ENCODE data around the gene GZF1. TPM values are rescaled to one million over a fixed set of nuclear protein-coding genes. Genes with fewer than 3 reads are reported as not detected.
A peak's percentile ranks its signal among the peaks of the same experiment; 100 is the strongest.

GZF1 gene
- total RNA-seq, 4 donors from 2014 or later = 4.9 to 23.3 (median 13.3) TPM

DNA sequence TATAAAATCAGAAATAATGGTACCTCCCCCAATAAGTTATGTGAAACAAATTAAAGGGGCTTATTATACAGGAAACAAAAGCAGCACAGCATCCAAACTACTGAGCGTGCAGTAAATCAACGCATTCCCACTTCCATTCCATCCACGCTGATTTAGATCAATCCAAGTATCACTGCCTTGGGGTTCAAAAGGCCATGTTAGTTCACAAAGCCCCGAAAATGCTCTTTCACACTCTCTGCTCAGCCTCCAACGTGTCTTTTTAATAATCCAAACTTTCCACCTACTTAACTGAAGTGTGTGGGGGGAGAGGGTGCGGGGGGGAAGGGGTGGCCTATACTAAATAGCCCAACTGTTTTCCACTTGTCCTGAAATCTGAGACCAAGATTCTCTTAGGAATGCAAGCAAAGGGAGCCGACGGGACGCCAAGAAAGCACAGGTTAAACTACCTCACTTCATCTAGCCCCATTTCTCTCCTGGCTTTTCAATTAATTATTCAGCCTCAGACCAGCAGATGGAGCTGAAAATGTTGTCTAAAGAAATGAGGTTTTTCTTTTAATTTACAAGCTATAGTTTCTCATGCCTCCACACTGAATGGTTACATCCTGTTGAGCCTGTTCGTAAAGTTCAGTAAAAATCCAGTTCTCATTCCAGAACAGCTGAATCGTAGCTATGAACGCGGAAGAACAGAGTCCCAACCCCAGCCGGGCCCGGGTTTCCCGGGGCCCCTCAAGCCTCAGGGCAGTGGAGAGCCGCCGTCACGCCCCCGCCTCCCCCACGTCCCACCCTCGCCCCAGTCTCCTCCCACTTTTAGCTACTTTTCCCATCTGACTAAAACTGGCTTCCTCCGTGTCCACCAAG lies 12.4 kb upstream of the GZF1 start:
- Histone ChIP-seq H3K27ac (peak overlapping the region; percentile 98 to 100 (median 99)), H3K4me1 (peaks cover 16 to 30% (median 18%) of the 10 kb centered on the region in 4 donors), H3K9me3 (no peaks in the 10 kb centered on the region), H3K4me3 (peak overlapping the region; percentile 71 to 98 (median 74)), H3K27me3 (no peaks in the 10 kb centered on the region), H3K36me3 (no peaks in the 10 kb centered on the region)
- WGBS, 2 donors (ENCODE audit: low coverage in 1 of 2) = 0 to 8% methylated on average over 2 to 23 of the region's 23 CpGs
- TF ChIP-seq, protein P1, sequence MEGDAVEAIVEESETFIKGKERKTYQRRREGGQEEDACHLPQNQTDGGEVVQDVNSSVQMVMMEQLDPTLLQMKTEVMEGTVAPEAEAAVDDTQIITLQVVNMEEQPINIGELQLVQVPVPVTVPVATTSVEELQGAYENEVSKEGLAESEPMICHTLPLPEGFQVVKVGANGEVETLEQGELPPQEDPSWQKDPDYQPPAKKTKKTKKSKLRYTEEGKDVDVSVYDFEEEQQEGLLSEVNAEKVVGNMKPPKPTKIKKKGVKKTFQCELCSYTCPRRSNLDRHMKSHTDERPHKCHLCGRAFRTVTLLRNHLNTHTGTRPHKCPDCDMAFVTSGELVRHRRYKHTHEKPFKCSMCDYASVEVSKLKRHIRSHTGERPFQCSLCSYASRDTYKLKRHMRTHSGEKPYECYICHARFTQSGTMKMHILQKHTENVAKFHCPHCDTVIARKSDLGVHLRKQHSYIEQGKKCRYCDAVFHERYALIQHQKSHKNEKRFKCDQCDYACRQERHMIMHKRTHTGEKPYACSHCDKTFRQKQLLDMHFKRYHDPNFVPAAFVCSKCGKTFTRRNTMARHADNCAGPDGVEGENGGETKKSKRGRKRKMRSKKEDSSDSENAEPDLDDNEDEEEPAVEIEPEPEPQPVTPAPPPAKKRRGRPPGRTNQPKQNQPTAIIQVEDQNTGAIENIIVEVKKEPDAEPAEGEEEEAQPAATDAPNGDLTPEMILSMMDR (IDR thresholded peaks at IDR 0.05) = peak; percentile 37 to 73 (median 50)
- no peak for TF ChIP-seq POLR2AphosphoS5 (IDR thresholded peaks at IDR 0.05)
- TF ChIP-seq EP300 (IDR thresholded peaks at IDR 0.05; ENCODE audit: low read depth) = no peak
- DNase-seq = peak; percentile 77
- intact Hi-C loops (cut with DNase I; ENCODE audit: low total_unique reads) = loop anchor here (10.0 kb wide), 2 partner anchors 285 to 1895 kb away; partner anchors contain the start of genes CST3 and PYGB
- in situ Hi-C loops (cut with MboI; ENCODE audit: low pct_ligation_motif_present in 1 of 4, low pct_unique_long_range_greater_than_20kb in 1 of 4, low sequenced_read_pairs in 3 of 4) = loop anchor here in 2 of 4 donors (10.0 to 25.0 kb wide), 3 partner anchors 263 to 655 kb away; partner anchors contain the start of gene CST9 (in 1 of the 2)

DNA sequence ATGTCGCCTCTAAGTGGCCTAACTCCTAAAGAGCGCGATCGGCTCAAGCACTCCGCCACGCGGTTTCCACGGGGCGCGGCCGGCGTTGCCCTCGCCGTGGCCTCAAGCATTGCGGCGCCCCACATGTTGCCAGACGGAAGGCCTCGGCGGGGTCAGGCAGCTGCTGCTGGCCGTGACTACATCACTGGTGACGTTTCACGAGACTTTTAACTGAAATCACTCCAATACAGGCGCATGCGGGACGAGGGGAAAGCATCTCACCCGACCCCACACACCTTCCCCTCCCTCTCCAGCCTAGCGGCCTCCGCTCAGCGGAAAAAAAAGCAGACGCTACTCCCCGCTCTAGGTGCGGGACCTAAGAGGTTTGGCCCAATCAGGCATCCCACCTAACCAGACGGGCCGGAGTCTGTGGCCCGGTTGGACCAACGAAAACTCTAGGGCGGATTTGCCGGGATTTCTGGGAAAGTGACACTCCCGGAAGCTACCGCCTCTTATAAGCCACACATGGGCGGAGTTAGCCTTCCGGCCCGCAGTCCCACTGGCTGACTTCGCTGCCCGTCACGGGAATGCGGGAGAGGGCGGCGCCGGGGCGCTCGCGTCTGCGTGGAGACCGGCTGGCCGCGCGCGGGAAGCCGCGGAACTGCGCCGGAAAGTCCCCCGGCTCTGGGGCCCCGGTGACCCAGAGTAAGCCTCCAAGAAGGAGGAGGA lies 11.6 kb upstream of the GZF1 start, which contains the start of gene NXT1:
Gene NXT1, plus strand, starts transcription at position 596 of the 708 bp plus-strand sequence. CDS start 3,251 bp downstream, outside the sequence.
- Histone ChIP-seq H3K27ac (peak within 1 kb of the TSS; percentile 98 to 100 (median 99)), H3K4me3 (peak within 1 kb of the TSS; percentile 72 to 98 (median 84)), H3K27me3 (no peaks in the 10 kb centered on the region), H3K9me3 (no peaks in the 10 kb centered on the region), H3K36me3 (no peaks in the 10 kb centered on the region), H3K4me1 (peaks cover 16 to 30% (median 18%) of the 10 kb centered on the region in 4 donors)
- in situ Hi-C loops (cut with MboI; ENCODE audit: low pct_ligation_motif_present in 1 of 4, low pct_unique_long_range_greater_than_20kb in 1 of 4, low sequenced_read_pairs in 3 of 4) (no loop called here), intact Hi-C loops (cut with DNase I; ENCODE audit: low total_unique reads) (loop anchor here (10.0 kb wide), 2 partner anchors 284 to 1894 kb away; partner anchors contain the start of genes CST3 and PYGB)
- TF ChIP-seq POLR2A (IDR thresholded peaks at IDR 0.05) (peak; percentile 86), POLR2AphosphoS5 (IDR thresholded peaks at IDR 0.05) (peak; percentile 93 to 95 (median 93)), EP300 (IDR thresholded peaks at IDR 0.05; ENCODE audit: low read depth) (no peak)
- TF ChIP-seq, protein P1 (IDR thresholded peaks at IDR 0.05) = no peak
- peak; percentile 98 for DNase-seq
- 1% methylated on average over 60 of the region's 65 CpGs; no CpG with 5 or more reads in 1 of the 2 donors for WGBS, 2 donors (ENCODE audit: low coverage in 1 of 2)

DNA sequence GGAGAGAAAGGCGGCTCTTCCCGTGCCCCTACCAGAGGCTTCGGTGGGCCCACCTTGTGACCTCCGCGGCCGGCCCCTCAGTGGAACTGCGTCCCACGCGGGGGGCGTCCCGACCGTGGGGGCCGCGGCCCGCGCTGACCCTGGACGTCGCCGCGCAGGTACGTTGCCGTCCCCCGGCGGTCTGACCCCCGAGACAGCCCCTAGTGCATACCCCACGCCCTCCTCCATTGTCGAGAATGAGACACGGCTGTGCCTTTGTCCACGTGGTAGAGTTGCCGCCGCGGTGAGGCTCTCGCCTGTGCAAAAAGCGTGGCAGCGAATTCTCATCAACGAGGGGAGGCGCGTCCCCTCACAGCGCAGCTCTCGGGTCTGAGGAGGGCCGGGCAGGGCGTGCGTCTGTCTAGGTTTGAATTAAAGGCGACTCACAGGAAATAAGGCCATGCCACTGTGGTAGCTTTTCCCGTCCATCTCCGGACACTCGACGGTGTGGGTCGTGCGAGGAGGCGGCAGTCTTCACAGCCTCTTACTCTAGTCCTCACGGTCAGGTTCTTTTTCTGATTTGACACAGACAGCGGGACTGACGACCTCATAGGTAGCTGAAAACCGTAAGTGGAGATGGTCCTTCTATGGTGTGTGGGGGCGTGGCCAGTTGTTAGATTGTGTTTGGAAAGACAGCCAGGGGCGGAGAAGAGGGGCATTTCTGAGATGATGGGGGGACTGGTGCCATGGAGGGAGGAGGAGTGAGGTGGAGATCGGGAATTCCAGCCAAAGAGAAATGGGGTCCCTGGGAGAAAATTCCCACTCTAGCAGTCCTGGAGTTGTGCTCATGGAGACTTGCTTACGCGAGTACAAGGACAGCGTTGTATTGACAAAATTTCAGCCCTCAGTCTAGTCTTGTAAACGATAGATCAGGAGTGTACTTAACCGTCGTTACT lies 10.8 kb upstream of the GZF1 start:
- H3K4me3 ChIP-seq = peak overlapping the region; percentile 72 to 98 (median 84)
- no peaks in the 10 kb centered on the region for H3K9me3 ChIP-seq
- 2 to 3% methylated on average over 3 to 55 of the region's 64 CpGs for WGBS, 2 donors (ENCODE audit: low coverage in 1 of 2)
- H3K27me3 ChIP-seq = no peaks in the 10 kb centered on the region
- peak overlapping the region; percentile 98 to 100 (median 99) for H3K27ac ChIP-seq
- H3K4me1 ChIP-seq = peaks cover 16 to 30% (median 18%) of the 10 kb centered on the region in 4 donors
- DNase-seq = peak; percentile 58
- no peaks in the 10 kb centered on the region for H3K36me3 ChIP-seq
- intact Hi-C loops (cut with DNase I; ENCODE audit: low total_unique reads) = loop anchor here (10.0 kb wide), 2 partner anchors 284 to 1894 kb away; partner anchors contain the start of genes CST3 and PYGB
- in situ Hi-C loops (cut with MboI; ENCODE audit: low pct_ligation_motif_present in 1 of 4, low pct_unique_long_range_greater_than_20kb in 1 of 4, low sequenced_read_pairs in 3 of 4) = no loop called here
- peak; percentile 51 for TF ChIP-seq POLR2A (IDR thresholded peaks at IDR 0.05)
- no peak for TF ChIP-seq POLR2AphosphoS5 (IDR thresholded peaks at IDR 0.05)

DNA sequence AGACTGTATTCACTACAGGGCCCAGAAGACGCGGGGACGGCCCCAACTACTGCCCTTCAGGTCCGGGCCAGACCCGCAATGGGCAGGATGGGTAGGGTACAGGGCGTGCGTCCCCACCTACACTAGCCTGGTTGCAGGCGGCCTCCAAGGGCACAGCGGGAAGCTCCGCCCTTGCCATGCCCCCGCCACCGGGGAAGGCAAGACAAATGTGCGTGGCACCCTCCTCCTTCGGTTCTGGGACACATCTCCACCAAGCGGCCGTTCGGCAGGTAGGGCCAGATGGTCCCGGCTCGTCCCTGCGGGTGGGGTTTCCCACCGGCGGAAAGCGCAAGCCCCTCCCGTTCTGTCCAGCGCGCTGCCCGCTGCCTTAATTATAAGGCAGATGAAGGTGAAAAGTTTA lies 5.8 kb upstream of the GZF1 start:
- Histone ChIP-seq H3K9me3 (no peaks in the 10 kb centered on the region), H3K4me3 (no peak overlapping the region), H3K27me3 (no peaks in the 10 kb centered on the region), H3K36me3 (no peaks in the 10 kb centered on the region), H3K4me1 (peaks cover 12 to 46% (median 35%) of the 10 kb centered on the region in 4 donors), H3K27ac (peak overlapping the region in 2 of 4 donors; percentile 93 to 99)
- intact Hi-C loops (cut with DNase I; ENCODE audit: low total_unique reads) = loop anchor here (10.0 kb wide), 2 partner anchors 279 to 1889 kb away; partner anchors contain the start of genes CST3 and PYGB
- no peak for DNase-seq
- 76 to 100% methylated on average over 1 to 27 of the region's 27 CpGs for WGBS, 2 donors (ENCODE audit: low coverage in 1 of 2)
- no peak for TF ChIP-seq EP300 (IDR thresholded peaks at IDR 0.05; ENCODE audit: low read depth)
- TF ChIP-seq POLR2AphosphoS5 (IDR thresholded peaks at IDR 0.05) = no peak
- TF ChIP-seq, protein P1 (IDR thresholded peaks at IDR 0.05) = no peak
- no peak for TF ChIP-seq POLR2A (IDR thresholded peaks at IDR 0.05)
- in situ Hi-C loops (cut with MboI; ENCODE audit: low pct_ligation_motif_present in 1 of 4, low pct_unique_long_range_greater_than_20kb in 1 of 4, low sequenced_read_pairs in 3 of 4) = no loop called here

Data from transverse colon (tissue), 4 donors.